Stomach (tissue), 4 donors: ENCODE results near the gene MYO5C.

Experiments used
- EP300 ChIP-seq: sonication (generic); formaldehyde crosslinking; IDR thresholded peaks from one replicate; pipeline ENCODE4 v1.6.1; 2017; ENCODE audit warnings: antibody characterized with exemption
- POLR2A ChIP-seq, 4 donors: fragments of 450-650 bp; IDR thresholded peaks; one replicate each; pipeline ENCODE4 v1.6.1; 2016; ENCODE audit warnings: antibody characterized with exemption in 4 of 4, control low read depth in 2 of 4, mild to moderate bottlenecking in 1 of 4, moderate library complexity in 1 of 4
- POLR2AphosphoS5 ChIP-seq, 3 donors: sonication (generic); formaldehyde crosslinking; IDR thresholded peaks; one replicate each; pipeline ENCODE4 v1.6.1; 2016; ENCODE audit warnings: antibody characterized with exemption in 3 of 3
- TF ChIP-seq, protein P1 (sequence below), 7 experiments: fragments of 450-650 bp in 4 of 7; fragments of 200-600 bp in 3 of 7; sonication (generic) in 3 of 7; IDR thresholded peaks; one replicate each; pipeline ENCODE4 v1.5.1; 2016 to 2019; ENCODE audit warnings: antibody characterized with exemption in 7 of 7, control low read depth in 2 of 7, mild to moderate bottlenecking in 1 of 7

- TF ChIP-seq, protein P1, sequence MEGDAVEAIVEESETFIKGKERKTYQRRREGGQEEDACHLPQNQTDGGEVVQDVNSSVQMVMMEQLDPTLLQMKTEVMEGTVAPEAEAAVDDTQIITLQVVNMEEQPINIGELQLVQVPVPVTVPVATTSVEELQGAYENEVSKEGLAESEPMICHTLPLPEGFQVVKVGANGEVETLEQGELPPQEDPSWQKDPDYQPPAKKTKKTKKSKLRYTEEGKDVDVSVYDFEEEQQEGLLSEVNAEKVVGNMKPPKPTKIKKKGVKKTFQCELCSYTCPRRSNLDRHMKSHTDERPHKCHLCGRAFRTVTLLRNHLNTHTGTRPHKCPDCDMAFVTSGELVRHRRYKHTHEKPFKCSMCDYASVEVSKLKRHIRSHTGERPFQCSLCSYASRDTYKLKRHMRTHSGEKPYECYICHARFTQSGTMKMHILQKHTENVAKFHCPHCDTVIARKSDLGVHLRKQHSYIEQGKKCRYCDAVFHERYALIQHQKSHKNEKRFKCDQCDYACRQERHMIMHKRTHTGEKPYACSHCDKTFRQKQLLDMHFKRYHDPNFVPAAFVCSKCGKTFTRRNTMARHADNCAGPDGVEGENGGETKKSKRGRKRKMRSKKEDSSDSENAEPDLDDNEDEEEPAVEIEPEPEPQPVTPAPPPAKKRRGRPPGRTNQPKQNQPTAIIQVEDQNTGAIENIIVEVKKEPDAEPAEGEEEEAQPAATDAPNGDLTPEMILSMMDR (IDR thresholded peaks at IDR 0.05): no peak
- TF ChIP-seq POLR2A (IDR thresholded peaks at IDR 0.05): no peak
- TF ChIP-seq POLR2AphosphoS5 (IDR thresholded peaks at IDR 0.05): no peak
- no peak for TF ChIP-seq EP300
These were observed 39.0 kb upstream of the MYO5C start for GRCh38 chr15:52334491-52335160.
